ENCODE results near the gene NKAIN1. TPM values are rescaled to one million over a fixed set of nuclear protein-coding genes. Genes with fewer than 3 reads are reported as not detected.

Gene NKAIN1
- total RNA-seq, 1 experiment from 2014 or later, result not detected

DNA sequence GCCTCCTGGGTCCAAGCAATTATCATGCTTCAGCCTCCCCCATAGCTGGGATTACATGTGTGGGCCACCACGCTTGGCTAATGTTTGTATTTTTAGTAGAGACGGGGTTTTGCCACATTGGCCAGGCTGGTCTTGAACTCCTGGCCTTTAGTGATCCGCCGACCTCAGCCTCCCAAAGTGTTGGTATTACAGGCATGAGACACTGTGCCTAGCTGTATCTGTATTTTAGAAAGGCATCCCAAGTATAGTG lies 69.3 kb downstream of the NKAIN1 start:
- no TSS peak for BruUV-seq (replicated peaks)
- Mint-ChIP-seq H3K27ac (ENCODE audit: unreplicated experiment) (peak overlapping the region; percentile 56), H3K9me3 (ENCODE audit: low read depth, unreplicated experiment) (no peaks in the 10 kb centered on the region), H3K27me3 (ENCODE audit: unreplicated experiment) (no peaks in the 10 kb centered on the region), H3K36me3 (ENCODE audit: insufficient read depth, unreplicated experiment) (peaks cover 6% of the 10 kb centered on the region), H3K4me3 (ENCODE audit: low read depth, unreplicated experiment) (no peak overlapping the region), H3K4me1 (ENCODE audit: low read depth, unreplicated experiment) (peaks cover 11% of the 10 kb centered on the region)
- CTCF ChIA-PET, result interaction anchor here (0.6 to 1.8 kb wide), 9 partner anchors 8 to 301 kb away, joined by 3 to 9 read pairs (median 4); partner anchors contain the start of genes PUM1, SNRNP40 and ZCCHC17
- no peak for TF ChIP-seq CTCF (IDR thresholded peaks at IDR 0.05; ENCODE audit: unreplicated experiment)
- no peak for DNase-seq
- intact Hi-C loops (cut with micrococcal nuclease; ENCODE audit: unreplicated experiment), result no loop called here

GRCh38 chr1:31166462-31166861 lies 73.2 kb downstream of the NKAIN1 start:
- DNase-seq, result no peak
- H3K4me1 Mint-ChIP-seq (ENCODE audit: low read depth, unreplicated experiment), result peaks cover 20% of the 10 kb centered on the region
- H3K36me3 Mint-ChIP-seq (ENCODE audit: insufficient read depth, unreplicated experiment), result peaks cover 10% of the 10 kb centered on the region
- no TSS peak for BruUV-seq (replicated peaks)
- TF ChIP-seq CTCF (IDR thresholded peaks at IDR 0.05; ENCODE audit: unreplicated experiment), result no peak
- H3K27ac Mint-ChIP-seq (ENCODE audit: unreplicated experiment), result no peak overlapping the region
- intact Hi-C loops (cut with micrococcal nuclease; ENCODE audit: unreplicated experiment), result no loop called here
- no peak overlapping the region for H3K4me3 Mint-ChIP-seq (ENCODE audit: low read depth, unreplicated experiment)
- no peaks in the 10 kb centered on the region for H3K27me3 Mint-ChIP-seq (ENCODE audit: unreplicated experiment)
- CTCF ChIA-PET, result no interaction called here
- no peaks in the 10 kb centered on the region for H3K9me3 Mint-ChIP-seq (ENCODE audit: low read depth, unreplicated experiment)

- no peak overlapping the region for H3K27ac Mint-ChIP-seq (ENCODE audit: unreplicated experiment)
- no TSS peak for BruUV-seq (replicated peaks)
- peaks cover 9% of the 10 kb centered on the region for H3K4me1 Mint-ChIP-seq (ENCODE audit: low read depth, unreplicated experiment)
- peaks cover 4% of the 10 kb centered on the region for H3K36me3 Mint-ChIP-seq (ENCODE audit: insufficient read depth, unreplicated experiment)
- H3K9me3 Mint-ChIP-seq (ENCODE audit: low read depth, unreplicated experiment), result no peaks in the 10 kb centered on the region
- no peaks in the 10 kb centered on the region for H3K27me3 Mint-ChIP-seq (ENCODE audit: unreplicated experiment)
- DNase-seq, result no peak
- intact Hi-C loops (cut with micrococcal nuclease; ENCODE audit: unreplicated experiment), result no loop called here
- CTCF ChIA-PET, result interaction anchor here (0.7 kb wide), 3 partner anchors 11 to 176 kb away, joined by 3 to 7 read pairs (median 4); no protein-coding TSS in a partner anchor
- no peak overlapping the region for H3K4me3 Mint-ChIP-seq (ENCODE audit: low read depth, unreplicated experiment)
- TF ChIP-seq CTCF (IDR thresholded peaks at IDR 0.05; ENCODE audit: unreplicated experiment), result no peak
Observed at GRCh38 chr1:31164291-31164690, 75.4 kb downstream of the NKAIN1 start.

DNA sequence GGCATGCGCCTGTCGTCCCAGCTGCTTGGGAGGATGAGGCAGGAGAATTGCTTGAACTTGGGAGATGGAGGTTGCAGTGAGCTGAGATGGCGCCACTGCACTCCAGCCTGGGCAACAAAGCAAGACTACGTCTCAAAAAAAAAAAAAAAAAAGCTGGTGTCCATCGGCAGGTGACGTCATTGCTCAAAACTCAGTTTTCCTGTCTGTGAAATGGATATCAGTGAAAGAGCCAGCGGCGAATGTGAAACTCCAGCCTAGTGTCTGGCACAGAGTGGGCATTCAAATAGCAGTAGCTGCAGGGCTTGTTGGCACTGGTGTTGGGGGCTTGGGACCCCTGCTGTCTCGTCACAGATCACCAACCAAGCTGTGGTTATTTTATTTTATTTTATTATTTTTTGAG lies 75.8 kb downstream of the NKAIN1 start:
- TF ChIP-seq CTCF (IDR thresholded peaks at IDR 0.05; ENCODE audit: unreplicated experiment), result no peak
- Mint-ChIP-seq H3K27ac (ENCODE audit: unreplicated experiment) (no peak overlapping the region), H3K36me3 (ENCODE audit: insufficient read depth, unreplicated experiment) (peaks cover 4% of the 10 kb centered on the region), H3K4me1 (ENCODE audit: low read depth, unreplicated experiment) (peaks cover 9% of the 10 kb centered on the region), H3K4me3 (ENCODE audit: low read depth, unreplicated experiment) (no peak overlapping the region), H3K27me3 (ENCODE audit: unreplicated experiment) (no peaks in the 10 kb centered on the region), H3K9me3 (ENCODE audit: low read depth, unreplicated experiment) (no peaks in the 10 kb centered on the region)
- no peak for DNase-seq
- BruUV-seq (replicated peaks), result no TSS peak
- intact Hi-C loops (cut with micrococcal nuclease; ENCODE audit: unreplicated experiment), result no loop called here
- CTCF ChIA-PET, result interaction anchor here (0.7 kb wide), 2 partner anchors 11 to 26 kb away, joined by 3 to 4 read pairs; no protein-coding TSS in a partner anchor

Measured in Calu3 (cell line).